ENCODE results near the gene ARHGEF39.
A peak's percentile ranks its signal among the peaks of the same experiment; 100 is the strongest.

Gene ARHGEF39

DNA sequence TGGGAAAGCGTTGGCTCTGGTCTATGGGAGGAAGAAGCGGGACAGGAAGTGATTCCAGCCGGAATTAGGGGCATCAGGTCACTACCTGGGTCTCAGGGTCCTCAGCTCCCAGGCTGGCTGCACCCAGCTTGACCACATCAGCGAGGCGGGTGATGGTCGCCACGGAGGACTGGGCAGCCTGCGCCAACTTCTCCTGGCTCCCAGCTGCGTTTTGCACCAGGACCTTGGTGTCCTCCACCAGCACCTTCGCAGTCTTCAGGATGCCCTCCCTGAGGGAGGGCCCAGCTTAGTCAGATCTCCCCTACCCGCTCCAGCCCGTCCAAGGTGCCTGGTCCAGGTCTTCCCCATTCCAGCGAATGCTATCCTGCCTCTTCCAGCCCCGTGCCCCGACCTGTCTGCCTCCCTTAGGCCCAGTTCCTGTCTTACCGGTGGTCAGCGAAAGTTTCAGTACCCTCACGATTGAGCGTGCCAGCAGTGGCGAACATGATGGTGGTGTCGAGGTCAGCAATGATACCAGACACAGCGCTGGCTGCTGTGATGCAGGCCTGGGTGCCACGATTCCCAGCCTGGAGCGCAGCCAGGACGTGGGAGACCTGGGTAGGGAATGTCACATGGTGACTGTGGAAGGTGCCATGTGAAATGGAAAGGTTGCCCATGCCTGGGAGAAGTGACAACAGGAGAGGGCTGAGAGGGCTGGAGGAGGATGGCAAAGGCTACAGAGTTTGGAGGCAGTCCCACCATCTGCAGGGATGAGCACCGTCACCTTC, 39.1 kb upstream of the ARHGEF39 start:
- Histone ChIP-seq H3K9ac (ENCODE audit: low read length) (no peak overlapping the region), H3K4me1 (ENCODE audit: control insufficient read depth, insufficient read depth, low read length) (no peaks in the 10 kb centered on the region), H3K27me3 (ENCODE audit: control insufficient read depth, insufficient read depth, low read length) (no peaks in the 10 kb centered on the region), H3K9me3 (ENCODE audit: control insufficient read depth, low read length) (no peaks in the 10 kb centered on the region), H3K4me3 (ENCODE audit: low read length) (no peak overlapping the region), H3K36me3 (ENCODE audit: control insufficient read depth, insufficient read depth, low read length) (peaks cover 64% of the 10 kb centered on the region)

DNA sequence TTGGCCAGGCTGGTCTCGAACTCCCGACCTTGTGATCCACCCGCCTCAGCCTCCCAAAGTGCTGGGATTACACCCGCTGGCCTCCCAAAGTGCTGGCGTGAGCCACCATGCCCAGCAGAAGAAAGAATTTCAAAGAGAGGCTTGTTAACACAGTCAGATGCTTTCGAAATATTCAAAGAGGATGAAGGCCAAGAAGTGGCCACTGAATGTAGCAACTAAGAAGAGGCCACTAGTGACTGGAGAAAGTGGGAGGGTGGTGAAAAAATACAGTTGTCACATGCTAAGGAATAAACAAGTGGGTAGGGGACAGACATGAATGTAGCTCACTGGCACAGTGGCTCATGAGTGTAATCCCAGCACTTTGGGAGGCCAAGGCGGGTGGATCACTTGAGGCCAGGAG, 37.7 kb upstream of the ARHGEF39 start:
- H3K9me3 ChIP-seq (ENCODE audit: control insufficient read depth, low read length) = no peaks in the 10 kb centered on the region
- no peak overlapping the region for H3K9ac ChIP-seq (ENCODE audit: low read length)
- H3K36me3 ChIP-seq (ENCODE audit: control insufficient read depth, insufficient read depth, low read length) = peaks cover 75% of the 10 kb centered on the region
- no peaks in the 10 kb centered on the region for H3K27me3 ChIP-seq (ENCODE audit: control insufficient read depth, insufficient read depth, low read length)
- H3K4me1 ChIP-seq (ENCODE audit: control insufficient read depth, insufficient read depth, low read length) = no peaks in the 10 kb centered on the region
- H3K4me3 ChIP-seq (ENCODE audit: low read length) = no peak overlapping the region

DNA sequence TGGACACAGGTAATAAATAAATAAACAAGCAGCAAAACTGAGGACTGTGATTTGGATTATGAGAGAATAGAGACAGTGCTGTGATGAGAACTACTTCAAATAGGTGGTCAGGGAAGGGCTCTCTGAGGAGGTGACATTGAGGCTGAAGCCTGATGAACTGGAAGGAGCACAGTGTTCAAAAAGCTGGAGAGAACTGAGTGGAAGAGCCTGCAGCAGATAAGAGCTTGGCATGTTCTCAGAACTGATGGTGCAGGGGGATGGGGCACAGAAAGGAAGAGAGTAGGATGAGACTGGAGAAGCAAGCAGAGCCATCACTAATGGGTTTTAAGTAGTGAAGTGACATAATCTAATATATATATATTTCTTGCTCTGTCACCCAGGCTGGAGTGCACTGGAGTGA, 35.9 kb upstream of the ARHGEF39 start:
- no peaks in the 10 kb centered on the region for H3K9me3 ChIP-seq (ENCODE audit: control insufficient read depth, low read length)
- peaks cover 13% of the 10 kb centered on the region for H3K4me1 ChIP-seq (ENCODE audit: control insufficient read depth, insufficient read depth, low read length)
- H3K27me3 ChIP-seq (ENCODE audit: control insufficient read depth, insufficient read depth, low read length) = no peaks in the 10 kb centered on the region
- H3K9ac ChIP-seq (ENCODE audit: low read length) = no peak overlapping the region
- peaks cover 72% of the 10 kb centered on the region for H3K36me3 ChIP-seq (ENCODE audit: control insufficient read depth, insufficient read depth, low read length)
- no peak overlapping the region for H3K4me3 ChIP-seq (ENCODE audit: low read length)

DNA sequence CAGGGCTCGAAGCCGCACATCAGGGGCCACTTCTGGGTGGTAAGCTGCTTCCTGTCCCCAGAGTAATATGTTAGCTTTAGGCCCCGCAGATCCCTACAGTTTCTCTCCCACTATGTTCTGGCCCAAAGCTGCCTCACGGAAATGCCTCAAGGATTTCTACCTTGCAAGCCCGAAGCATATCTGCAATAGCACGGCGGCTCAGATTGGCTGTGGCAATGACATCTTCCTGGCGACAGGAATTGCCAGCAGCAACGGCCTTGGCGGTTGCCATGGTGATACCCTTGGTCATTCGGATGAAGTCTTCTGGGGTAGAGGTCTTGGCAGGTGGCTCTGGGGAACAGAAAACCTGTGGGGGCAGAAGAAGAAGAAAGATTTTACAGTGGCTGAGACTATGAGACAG, 35.0 kb upstream of the ARHGEF39 start:
- Histone ChIP-seq H3K9me3 (ENCODE audit: control insufficient read depth, low read length) (no peaks in the 10 kb centered on the region), H3K4me3 (ENCODE audit: low read length) (no peak overlapping the region), H3K9ac (ENCODE audit: low read length) (no peak overlapping the region), H3K27me3 (ENCODE audit: control insufficient read depth, insufficient read depth, low read length) (no peaks in the 10 kb centered on the region), H3K4me1 (ENCODE audit: control insufficient read depth, insufficient read depth, low read length) (peaks cover 20% of the 10 kb centered on the region), H3K36me3 (ENCODE audit: control insufficient read depth, insufficient read depth, low read length) (peaks cover 62% of the 10 kb centered on the region)

DNA sequence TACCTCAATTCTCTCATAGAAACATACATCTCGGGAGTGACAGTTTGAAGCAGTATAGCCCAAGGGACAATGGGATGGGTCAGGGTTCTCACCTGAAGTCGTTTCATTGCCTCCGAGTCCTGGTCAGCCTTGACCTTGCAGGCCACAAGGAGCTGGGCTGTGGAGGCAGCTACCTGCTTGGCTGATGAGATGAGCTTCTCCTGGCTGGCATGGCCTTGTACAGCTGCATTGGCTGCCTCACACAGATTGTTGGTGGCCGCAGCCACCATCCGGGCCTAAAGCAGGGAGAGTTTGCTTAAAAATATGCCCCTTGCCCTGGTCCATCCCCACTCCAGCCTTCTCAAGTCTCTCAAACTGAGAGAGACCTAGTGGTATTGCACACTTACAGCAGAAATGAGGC, 33.2 kb upstream of the ARHGEF39 start:
- no peak overlapping the region for H3K4me3 ChIP-seq (ENCODE audit: low read length)
- no peak overlapping the region for H3K9ac ChIP-seq (ENCODE audit: low read length)
- peaks cover 45% of the 10 kb centered on the region for H3K36me3 ChIP-seq (ENCODE audit: control insufficient read depth, insufficient read depth, low read length)
- H3K4me1 ChIP-seq (ENCODE audit: control insufficient read depth, insufficient read depth, low read length) = peaks cover 23% of the 10 kb centered on the region
- H3K27me3 ChIP-seq (ENCODE audit: control insufficient read depth, insufficient read depth, low read length) = no peaks in the 10 kb centered on the region
- H3K9me3 ChIP-seq (ENCODE audit: control insufficient read depth, low read length) = no peaks in the 10 kb centered on the region

DNA sequence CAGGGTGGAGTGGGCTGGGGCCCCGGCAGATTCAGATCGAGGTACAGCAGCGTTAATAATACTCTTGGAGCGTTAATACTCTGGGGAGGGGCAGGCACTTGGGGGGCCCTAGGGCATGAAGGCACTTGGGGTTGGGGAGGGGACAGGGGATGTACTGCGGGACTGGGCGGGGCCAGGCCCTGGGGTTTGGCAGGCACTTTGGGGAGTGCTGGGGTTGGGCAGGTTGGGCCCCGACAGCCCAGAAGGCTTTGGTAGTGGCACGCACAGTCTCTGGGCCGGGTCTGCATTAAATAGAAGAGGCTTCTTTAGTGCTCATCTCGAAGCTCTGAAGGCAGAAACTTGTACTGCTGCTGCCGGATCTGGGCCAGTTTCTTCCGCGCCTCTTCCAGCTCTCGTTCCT, 32.5 kb upstream of the ARHGEF39 start:
- H3K36me3 ChIP-seq (ENCODE audit: control insufficient read depth, insufficient read depth, low read length) = peaks cover 45% of the 10 kb centered on the region
- no peak overlapping the region for H3K4me3 ChIP-seq (ENCODE audit: low read length)
- peaks cover 23% of the 10 kb centered on the region for H3K4me1 ChIP-seq (ENCODE audit: control insufficient read depth, insufficient read depth, low read length)
- peak overlapping the region; percentile 34 for H3K9ac ChIP-seq (ENCODE audit: low read length)
- H3K27me3 ChIP-seq (ENCODE audit: control insufficient read depth, insufficient read depth, low read length) = no peaks in the 10 kb centered on the region
- no peaks in the 10 kb centered on the region for H3K9me3 ChIP-seq (ENCODE audit: control insufficient read depth, low read length)

DNA sequence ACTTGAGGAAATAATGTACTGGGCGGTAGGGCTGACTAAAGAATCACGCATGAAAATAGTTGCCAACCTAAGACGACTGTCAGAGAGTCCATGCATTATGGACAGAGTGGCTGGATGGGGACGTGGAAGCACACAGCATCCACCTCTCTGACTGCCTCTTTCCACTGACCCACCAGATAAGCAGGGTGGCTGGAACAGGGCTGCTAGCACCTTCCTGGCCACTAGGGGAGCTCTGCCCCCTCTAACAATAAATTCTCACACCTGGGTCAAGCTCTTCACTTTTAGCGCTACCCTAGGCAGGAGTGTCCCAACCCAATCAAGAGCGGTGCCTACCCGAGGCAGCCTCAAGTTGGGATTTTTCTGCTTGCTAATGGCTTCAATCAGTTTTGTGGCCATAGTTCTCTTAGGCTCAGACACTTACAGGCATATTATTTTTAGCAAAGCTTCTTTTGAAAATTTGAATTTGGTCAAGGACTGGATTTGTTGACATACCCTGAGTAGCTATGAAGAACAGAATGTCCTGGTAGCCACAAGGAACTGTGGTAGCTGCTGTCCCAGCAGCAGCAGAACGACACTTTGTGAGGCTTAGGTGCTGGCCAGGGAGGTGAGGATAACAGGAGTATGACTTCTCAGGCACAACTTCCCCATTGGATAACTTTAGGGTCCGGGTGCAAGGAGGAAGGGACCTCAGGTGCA, 31.7 kb upstream of the ARHGEF39 start:
- Histone ChIP-seq H3K4me1 (ENCODE audit: control insufficient read depth, insufficient read depth, low read length) (peaks cover 24% of the 10 kb centered on the region), H3K36me3 (ENCODE audit: control insufficient read depth, insufficient read depth, low read length) (peaks cover 40% of the 10 kb centered on the region), H3K9ac (ENCODE audit: low read length) (peak overlapping the region; percentile 34), H3K9me3 (ENCODE audit: control insufficient read depth, low read length) (no peaks in the 10 kb centered on the region), H3K27me3 (ENCODE audit: control insufficient read depth, insufficient read depth, low read length) (no peaks in the 10 kb centered on the region), H3K4me3 (ENCODE audit: low read length) (no peak overlapping the region)

DNA sequence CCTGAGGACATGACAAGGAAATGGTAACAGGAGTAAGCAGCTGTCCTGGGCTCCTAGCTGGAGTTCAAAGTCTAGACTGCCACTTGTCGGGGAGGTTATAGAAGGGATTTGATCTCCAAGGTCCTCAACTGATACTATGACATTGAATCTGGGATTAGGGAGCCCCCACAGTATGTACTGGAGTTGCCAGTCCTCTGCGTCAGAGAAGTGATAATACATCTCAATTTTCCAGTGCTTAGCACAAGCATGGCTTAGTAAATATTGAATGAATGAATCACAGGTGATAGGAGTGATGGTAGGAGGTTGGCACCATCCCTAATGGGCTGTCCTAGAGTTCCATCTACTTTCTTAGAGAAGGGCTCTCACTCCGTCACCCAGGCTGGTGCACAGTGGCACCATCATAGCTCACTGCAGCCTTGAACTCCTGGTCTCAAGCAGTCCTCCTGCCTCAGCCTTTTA, 31.0 kb upstream of the ARHGEF39 start:
- H3K4me3 ChIP-seq (ENCODE audit: low read length) = no peak overlapping the region
- H3K9me3 ChIP-seq (ENCODE audit: control insufficient read depth, low read length) = no peaks in the 10 kb centered on the region
- H3K4me1 ChIP-seq (ENCODE audit: control insufficient read depth, insufficient read depth, low read length) = peaks cover 30% of the 10 kb centered on the region
- H3K9ac ChIP-seq (ENCODE audit: low read length) = peak overlapping the region; percentile 34
- no peaks in the 10 kb centered on the region for H3K27me3 ChIP-seq (ENCODE audit: control insufficient read depth, insufficient read depth, low read length)
- peaks cover 38% of the 10 kb centered on the region for H3K36me3 ChIP-seq (ENCODE audit: control insufficient read depth, insufficient read depth, low read length)

DNA sequence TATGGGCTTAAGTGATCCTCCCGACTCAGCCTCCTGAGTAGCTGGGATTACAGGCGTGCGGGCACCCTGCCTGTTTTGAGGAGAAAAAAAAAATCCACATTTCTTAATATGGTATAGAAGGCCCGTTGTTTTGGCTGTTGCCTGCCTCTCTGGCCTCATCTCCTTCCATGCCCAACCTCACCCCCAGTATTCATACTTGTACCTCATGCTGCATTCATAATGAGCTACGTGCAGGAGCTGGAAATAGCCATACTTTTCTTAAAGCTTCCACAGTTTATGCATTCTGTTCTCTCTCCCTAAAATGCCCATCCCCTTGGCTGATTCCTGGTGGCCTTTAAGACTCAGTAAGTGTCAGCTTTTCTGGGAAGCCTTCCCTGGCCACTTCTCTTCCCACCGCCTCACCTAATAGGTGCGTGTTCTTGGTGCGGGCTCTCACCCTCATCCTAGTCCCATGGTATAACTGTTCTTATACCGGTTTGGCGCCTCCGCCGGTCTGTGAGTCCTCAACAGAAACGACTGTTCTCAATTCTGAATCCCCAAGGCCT, 26.8 kb upstream of the ARHGEF39 start:
- no peaks in the 10 kb centered on the region for H3K27me3 ChIP-seq (ENCODE audit: control insufficient read depth, insufficient read depth, low read length)
- H3K9ac ChIP-seq (ENCODE audit: low read length) = no peak overlapping the region
- H3K4me3 ChIP-seq (ENCODE audit: low read length) = no peak overlapping the region
- peaks cover 40% of the 10 kb centered on the region for H3K4me1 ChIP-seq (ENCODE audit: control insufficient read depth, insufficient read depth, low read length)
- H3K36me3 ChIP-seq (ENCODE audit: control insufficient read depth, insufficient read depth, low read length) = peaks cover 1% of the 10 kb centered on the region
- H3K9me3 ChIP-seq (ENCODE audit: control insufficient read depth, low read length) = no peaks in the 10 kb centered on the region

DNA sequence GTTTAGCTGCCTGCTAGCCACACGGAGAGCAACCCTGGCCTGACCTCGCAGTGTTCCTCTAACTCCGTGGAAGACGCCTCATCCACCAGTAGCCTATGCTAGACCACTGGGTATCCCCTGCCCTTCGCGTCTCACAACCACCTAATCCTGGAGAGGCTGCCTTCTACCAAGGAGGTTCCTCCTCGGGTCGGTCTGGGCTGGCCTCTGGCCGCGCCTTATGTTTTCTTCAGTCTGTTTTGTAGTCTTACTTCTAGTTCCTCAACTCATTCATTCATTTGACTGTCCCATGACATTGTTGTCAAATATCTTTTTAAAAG, 26.3 kb upstream of the ARHGEF39 start:
- no peaks in the 10 kb centered on the region for H3K9me3 ChIP-seq (ENCODE audit: control insufficient read depth, low read length)
- no peaks in the 10 kb centered on the region for H3K36me3 ChIP-seq (ENCODE audit: control insufficient read depth, insufficient read depth, low read length)
- peaks cover 34% of the 10 kb centered on the region for H3K4me1 ChIP-seq (ENCODE audit: control insufficient read depth, insufficient read depth, low read length)
- no peaks in the 10 kb centered on the region for H3K27me3 ChIP-seq (ENCODE audit: control insufficient read depth, insufficient read depth, low read length)
- peak overlapping the region; percentile 87 for H3K9ac ChIP-seq (ENCODE audit: low read length)
- peak overlapping the region; percentile 46 for H3K4me3 ChIP-seq (ENCODE audit: low read length)

DNA sequence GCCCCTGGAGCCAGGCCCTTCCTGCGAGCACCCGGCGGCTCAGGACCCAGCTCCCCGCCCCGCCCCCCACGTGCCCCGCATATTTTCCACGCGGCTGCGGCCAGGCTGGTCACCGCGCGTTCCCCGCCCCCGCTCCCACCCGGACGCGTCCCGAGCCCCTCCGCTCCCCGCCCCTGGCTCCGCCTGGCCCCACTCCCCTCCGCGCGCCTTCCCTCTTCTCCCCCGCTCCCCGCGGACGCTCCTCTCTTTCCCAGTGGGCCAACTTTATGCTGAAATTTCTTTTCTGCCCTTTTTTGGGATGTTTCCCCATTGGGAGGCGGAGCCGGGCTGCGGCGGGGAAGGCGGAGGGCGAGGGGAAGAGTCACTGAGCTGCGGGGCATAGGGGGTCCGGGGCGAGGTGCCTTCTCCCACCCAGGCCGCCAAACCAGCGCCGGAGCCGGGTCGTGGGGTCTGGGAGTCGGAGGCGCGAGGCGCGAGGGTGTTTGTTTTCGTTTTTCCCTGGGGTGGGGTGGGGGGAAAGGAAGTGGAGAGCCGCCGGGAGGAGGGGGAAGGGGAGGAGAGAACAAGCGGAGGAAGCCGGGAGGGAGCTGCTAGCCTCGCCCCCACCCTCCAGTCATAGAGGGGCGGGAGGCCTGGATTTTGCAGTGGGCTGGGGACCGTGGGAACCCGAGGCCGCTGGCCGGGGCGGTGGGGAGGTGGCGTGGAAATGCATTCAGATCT, 25.8 kb upstream of the ARHGEF39 start:
- peak overlapping the region; percentile 87 for H3K9ac ChIP-seq (ENCODE audit: low read length)
- no peaks in the 10 kb centered on the region for H3K9me3 ChIP-seq (ENCODE audit: control insufficient read depth, low read length)
- peaks cover 29% of the 10 kb centered on the region for H3K4me1 ChIP-seq (ENCODE audit: control insufficient read depth, insufficient read depth, low read length)
- H3K36me3 ChIP-seq (ENCODE audit: control insufficient read depth, insufficient read depth, low read length) = no peaks in the 10 kb centered on the region
- no peaks in the 10 kb centered on the region for H3K27me3 ChIP-seq (ENCODE audit: control insufficient read depth, insufficient read depth, low read length)
- peak overlapping the region; percentile 46 for H3K4me3 ChIP-seq (ENCODE audit: low read length)

DNA sequence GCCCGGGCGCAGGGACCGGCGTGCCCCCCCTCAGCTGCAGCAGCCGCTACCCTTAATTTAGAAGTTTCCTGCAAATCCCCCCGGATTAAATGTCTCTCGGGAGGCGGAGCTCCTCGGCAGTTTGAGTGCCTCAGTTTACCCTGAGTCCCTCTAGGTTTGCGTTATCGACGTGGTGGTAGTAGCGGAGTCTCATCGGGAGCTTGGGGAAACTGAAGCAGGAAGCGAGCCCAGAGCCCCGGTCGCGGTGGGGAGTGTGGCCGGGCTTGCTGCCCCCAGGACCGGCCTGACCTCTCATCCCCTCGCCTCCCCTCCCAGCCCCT, 25.3 kb upstream of the ARHGEF39 start:
- H3K4me1 ChIP-seq (ENCODE audit: control insufficient read depth, insufficient read depth, low read length) = peaks cover 25% of the 10 kb centered on the region
- H3K9me3 ChIP-seq (ENCODE audit: control insufficient read depth, low read length) = no peaks in the 10 kb centered on the region

More for the DNA sequence above, 25.3 kb upstream of the ARHGEF39 start:
- Histone ChIP-seq H3K9ac (ENCODE audit: low read length) (peak overlapping the region; percentile 87), H3K27me3 (ENCODE audit: control insufficient read depth, insufficient read depth, low read length) (no peaks in the 10 kb centered on the region), H3K4me3 (ENCODE audit: low read length) (no peak overlapping the region), H3K36me3 (ENCODE audit: control insufficient read depth, insufficient read depth, low read length) (no peaks in the 10 kb centered on the region)
